Head of caudate nucleus (tissue), 42 donors: ENCODE data around the gene ELMOD2.

Experiments
- DNase-seq, 42 donors: peaks; one replicate each; pipeline versions ENCODE4 v3.0.0 to v3.0.0-alpha.2; 2020 to 2021; ENCODE audit warnings: mixed read lengths in 7 of 42
- intact Hi-C: fragments of 100-400 bp; cut with DNase I; formaldehyde crosslinking; loops from one replicate; pipeline ENCODE4 v1.15.0; 2022

ELMOD2 gene

DNA sequence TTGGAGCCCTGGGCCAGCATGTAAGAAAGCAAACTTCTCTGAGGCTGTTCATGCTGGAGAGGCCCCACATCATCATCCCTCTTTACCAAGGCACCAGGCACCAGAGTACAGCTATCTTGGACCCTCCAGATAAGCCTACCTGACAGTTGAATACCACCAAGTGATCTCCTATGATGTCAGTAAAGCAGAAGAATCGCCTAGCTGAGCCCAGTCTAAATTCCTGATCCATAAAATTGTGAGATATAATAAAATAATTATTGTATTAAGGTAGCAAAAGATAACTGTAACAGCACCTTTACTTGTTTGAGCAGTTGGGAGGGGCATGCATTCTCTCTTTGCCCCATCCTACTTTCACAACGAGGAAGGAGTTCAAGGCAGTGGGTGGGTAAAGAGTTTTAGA is 47.7 kb downstream of the ELMOD2 start:
- intact Hi-C loops: no loop called here
- DNase-seq: no peak

DNA sequence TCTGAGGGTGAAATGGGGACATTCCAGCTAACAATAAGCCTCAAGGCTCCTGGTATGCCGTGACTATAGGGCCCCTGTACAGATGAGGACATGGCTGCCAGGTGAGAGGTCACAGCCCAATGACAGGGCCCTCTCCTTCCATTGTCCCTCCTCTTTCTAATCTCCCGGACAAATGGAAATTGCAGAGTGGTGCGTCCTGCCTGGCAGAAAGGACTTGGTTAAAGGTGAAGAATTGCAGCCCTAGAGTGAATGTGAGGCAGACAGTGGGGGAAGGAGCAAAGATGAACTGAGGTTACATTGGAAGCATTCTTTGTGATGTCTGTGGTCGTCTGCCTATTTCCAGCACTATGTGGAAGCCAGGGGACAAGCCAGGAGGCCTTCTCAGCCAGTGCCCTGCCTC is 51.5 kb downstream of the ELMOD2 start:
- intact Hi-C loops: no loop called here
- DNase-seq: no peak

DNA sequence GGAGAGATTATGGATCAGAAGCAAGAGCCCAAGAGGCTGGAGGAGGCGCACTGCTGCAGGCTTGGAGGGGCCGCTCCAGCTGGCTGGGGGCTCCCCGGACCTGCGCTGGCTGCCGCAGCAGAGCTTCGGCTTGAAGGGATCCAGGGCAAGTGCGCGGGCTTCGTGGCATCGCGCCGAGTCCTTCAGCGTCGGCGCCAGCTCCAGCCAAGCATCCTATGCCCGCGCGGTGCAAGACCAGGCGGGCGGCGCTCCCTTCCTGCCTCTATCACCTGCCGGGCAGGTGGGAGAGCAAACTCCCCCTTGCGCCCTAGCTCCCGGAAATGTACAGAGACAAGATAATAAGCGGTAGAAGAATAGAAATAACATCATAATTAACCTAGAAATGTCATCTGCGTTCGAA is 55.3 kb downstream of the ELMOD2 start:
- peak in 4 of 42 donors; percentile 7 to 26 (median 13) for DNase-seq
- intact Hi-C loops: no loop called here

DNA sequence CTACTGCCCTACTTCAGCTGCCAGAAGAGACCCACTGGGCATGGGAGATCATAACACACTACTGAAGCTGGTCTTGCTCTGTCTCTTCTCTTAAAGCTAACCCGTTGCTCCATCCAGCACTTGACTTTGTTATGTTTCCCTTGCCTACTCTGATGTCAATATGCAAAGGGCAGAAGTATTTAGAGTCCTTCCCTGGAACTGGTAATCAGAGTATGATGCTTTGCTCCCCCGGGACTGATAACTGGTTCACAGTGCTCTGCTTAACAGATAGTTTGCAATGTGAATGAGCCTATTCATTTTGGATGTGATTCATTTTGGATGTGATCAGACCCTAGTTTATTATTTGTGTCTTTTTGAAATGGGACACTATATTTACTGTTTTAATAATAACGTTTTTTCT is 57.1 kb downstream of the ELMOD2 start:
- intact Hi-C loops: no loop called here
- DNase-seq: no peak

DNA sequence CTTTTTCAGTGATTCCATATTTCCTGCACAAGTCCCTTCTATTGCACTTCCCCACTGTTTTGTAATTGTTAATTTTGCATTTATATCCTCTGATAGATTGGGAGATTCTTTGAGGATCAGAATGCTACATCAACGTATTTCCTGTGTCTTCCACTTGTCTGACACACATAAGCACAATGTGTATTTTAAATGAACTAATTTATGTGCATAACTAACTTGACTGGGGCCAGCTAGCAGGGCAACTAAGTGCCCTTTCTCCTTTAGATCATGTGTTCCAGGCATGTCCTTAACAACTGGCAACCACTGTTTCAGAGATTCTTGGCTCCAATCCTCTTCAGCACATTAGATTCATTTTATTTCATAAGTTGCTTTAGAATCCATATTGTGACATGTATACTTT is 60.5 kb downstream of the ELMOD2 start:
- intact Hi-C loops: no loop called here
- DNase-seq: no peak

DNA sequence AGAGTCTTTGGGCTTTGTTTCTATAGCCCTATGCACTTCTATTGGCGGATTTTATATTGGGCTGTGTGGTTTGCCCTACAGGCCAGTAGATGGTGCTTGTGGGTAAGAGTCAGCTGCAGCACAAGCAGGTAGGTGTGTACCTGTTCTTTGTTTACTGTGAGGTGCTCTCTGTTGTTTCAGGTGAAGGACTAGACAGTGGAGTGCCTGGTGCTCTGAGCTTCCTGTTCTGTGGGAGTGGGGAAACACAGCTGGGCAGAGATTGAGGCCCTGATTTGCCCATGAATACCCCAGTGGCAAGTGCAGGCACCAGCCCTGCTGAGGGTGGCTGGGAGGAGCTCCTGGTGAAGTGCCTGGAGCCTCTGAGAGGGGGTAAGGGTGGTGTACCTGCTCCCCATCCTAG is 71.1 kb downstream of the ELMOD2 start:
- no peak for DNase-seq
- intact Hi-C loops: no loop called here

DNA sequence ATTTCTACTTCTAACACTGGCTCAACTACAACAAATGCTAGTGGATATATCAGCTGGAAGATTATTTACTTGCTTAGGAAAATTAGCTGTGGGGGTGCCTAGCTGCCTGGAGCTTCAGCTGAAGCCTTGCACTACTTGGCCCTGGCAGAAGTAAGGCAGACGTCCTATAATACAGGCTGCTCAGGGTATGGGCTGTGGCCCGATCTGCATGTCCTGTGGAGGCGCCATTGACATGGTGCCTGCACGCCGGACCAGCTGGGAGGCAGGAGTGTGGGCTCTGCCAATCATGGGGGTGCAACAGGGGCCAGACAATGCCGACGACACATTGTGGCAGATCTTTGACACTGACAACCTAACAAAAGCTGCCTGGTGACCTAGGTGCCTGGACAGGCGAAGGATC is 76.4 kb downstream of the ELMOD2 start:
- DNase-seq: no peak
- intact Hi-C loops: no loop called here

DNA sequence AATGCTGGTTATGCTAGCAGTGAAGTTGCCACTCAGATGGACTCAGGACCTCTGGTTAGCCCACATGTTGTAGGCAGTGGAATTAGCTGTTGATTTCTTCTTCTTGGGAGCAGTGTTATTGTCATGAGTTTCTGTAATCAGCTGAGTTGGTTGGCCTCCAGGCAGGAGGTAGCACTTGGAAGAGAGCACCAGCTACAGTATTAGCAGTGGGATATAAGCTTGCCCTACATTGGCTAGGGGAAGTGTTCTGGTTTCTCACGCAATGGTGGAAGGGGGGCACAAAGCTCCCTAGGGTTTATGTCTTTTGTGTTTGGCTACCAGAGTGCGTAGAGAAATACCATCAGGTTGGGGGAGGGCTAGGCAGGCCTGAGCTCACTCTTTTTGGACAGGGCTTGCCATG is 78.7 kb downstream of the ELMOD2 start:
- intact Hi-C loops: no loop called here
- DNase-seq: no peak

DNA sequence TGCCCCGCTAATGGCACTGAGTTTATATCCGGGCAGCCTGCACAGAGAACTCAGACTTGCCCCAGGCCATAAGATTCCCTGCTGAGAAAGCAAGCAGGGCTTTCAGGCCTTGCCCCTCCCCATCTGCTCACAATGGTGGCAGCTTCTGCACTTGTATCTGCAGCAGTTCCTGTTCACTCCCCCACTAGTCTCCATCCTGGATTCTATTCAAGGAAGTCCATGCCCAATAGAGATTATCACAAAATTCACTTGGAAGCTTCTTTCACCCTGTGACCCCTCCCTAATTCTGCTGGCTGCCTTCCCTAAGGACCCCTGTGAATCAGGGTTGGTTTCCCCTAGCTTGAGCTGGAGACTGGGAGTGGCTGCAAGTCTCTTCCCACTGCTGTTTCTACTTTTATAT is 79.3 kb downstream of the ELMOD2 start:
- intact Hi-C loops: no loop called here
- DNase-seq: no peak
